GM12873 (cell line): ENCODE data around the gene FAR2.

Experiments used
- TF ChIP-seq, protein P1 (sequence below): IDR thresholded peaks from 2 replicates; pipeline ENCODE4 v1.5.1; 2012; ENCODE audit warnings: low read depth, mild to moderate bottlenecking, moderate library complexity, low read length, control low read depth; ENCODE audit not compliant: insufficient read depth; ENCODE audit errors: missing control alignments

FAR2 gene

DNA sequence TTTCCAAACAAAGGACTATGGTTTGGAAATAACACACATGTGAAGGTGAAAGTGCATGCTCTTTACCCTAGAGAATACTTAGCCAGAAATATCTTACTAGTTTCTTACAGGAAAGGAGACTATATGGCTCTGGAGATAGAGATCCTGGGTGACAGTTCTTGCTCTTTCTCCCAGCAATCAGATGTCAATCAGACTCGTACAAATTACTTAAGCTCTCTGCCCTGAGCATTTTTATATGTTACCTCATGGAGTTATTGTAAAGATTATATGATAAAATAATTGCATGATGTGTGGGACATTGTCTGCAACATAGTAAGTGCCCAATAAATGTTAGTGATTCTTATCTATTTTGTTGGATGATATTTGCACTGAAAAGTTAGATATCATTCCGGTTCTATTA lies 76.8 kb downstream of the FAR2 start:
- TF ChIP-seq, protein P1, sequence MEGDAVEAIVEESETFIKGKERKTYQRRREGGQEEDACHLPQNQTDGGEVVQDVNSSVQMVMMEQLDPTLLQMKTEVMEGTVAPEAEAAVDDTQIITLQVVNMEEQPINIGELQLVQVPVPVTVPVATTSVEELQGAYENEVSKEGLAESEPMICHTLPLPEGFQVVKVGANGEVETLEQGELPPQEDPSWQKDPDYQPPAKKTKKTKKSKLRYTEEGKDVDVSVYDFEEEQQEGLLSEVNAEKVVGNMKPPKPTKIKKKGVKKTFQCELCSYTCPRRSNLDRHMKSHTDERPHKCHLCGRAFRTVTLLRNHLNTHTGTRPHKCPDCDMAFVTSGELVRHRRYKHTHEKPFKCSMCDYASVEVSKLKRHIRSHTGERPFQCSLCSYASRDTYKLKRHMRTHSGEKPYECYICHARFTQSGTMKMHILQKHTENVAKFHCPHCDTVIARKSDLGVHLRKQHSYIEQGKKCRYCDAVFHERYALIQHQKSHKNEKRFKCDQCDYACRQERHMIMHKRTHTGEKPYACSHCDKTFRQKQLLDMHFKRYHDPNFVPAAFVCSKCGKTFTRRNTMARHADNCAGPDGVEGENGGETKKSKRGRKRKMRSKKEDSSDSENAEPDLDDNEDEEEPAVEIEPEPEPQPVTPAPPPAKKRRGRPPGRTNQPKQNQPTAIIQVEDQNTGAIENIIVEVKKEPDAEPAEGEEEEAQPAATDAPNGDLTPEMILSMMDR, result no peak

DNA sequence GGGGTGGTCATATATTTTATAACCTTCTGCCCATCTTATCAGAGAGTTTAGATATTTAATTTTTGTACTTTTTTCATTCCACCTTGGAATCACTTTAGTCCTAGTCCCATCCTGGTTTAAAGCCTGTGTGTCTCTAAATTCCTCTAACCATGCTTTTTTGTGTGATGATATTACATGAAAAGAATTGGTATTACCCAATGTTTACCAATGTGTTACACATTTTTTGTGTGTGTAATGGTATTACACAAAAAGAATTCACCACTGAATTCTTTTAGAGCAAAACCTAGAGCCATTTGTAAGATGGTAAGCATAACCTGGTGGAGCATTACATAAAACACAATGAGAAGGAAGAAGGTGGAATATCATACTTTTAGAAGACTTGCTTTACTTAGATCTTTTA lies 77.5 kb downstream of the FAR2 start:
- TF ChIP-seq, protein P1, result no peak

DNA sequence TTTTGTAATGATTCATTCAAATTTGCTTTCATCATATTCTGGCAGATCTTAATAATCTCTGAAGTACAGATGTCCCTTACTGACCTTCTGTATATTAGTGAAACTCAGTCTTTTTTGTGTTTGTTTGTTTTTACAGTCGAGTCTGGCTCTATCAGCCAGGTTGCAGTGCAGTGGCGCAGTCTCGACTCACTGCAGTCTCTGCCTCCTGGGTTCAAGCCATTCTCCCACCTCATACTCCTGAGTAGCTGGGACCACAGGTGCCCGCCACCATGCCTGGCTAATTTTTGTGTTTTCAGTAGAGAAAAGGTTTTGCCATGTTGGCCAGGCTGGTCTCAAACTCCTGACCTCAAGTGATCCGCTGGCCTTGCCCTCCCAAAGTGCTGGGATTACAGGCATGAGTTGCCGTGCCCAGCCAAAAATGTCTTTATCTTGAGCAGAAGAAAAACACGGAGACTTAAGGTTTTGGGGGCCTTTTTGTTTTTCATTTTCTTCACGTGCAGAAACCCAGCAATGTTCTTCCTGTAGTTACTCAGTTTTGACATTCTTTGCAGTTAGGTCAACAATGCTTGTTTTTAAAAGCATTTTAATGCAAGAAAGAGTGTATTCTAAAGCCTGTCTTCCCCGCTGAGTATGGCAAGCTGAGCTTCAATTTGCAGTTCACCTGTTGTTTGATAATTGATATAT lies 79.5 kb downstream of the FAR2 start:
- TF ChIP-seq, protein P1, result no peak

DNA sequence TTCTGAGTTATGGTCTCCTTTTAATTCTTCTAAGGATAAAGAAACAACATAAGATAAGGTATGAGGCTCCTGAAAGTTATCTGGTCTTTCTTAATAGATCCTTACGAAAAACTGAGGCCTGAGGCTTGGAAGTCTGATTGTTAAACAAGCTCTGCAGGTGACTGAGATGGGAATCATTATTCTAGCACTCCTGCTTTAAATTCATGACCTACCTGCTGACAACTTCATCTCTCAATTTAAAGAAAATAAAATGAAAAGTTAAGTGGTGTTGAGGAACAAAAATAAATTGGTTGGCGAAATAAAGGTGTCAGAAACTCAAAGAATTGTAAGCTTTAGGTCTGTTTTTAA lies 80.1 kb downstream of the FAR2 start:
- TF ChIP-seq, protein P1, result no peak

DNA sequence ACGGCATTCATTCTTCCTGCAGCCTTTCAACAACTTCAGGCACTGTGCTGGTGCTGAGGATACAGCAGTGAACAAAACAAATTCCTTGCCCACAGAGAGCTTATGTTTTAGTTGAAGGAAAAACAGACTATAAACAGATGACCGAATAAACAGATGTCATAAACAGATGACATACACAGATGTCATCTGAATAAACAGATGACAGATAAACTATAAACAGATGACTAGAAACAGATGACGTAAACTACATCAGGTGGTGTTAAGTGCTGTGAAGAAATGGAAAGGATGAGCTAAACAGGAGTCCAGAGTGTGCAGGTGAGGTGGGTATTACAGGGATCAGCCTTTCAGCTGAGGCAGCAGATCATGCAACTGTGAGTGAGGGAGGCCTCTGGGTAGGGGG lies 80.9 kb downstream of the FAR2 start:
- TF ChIP-seq, protein P1, result no peak

DNA sequence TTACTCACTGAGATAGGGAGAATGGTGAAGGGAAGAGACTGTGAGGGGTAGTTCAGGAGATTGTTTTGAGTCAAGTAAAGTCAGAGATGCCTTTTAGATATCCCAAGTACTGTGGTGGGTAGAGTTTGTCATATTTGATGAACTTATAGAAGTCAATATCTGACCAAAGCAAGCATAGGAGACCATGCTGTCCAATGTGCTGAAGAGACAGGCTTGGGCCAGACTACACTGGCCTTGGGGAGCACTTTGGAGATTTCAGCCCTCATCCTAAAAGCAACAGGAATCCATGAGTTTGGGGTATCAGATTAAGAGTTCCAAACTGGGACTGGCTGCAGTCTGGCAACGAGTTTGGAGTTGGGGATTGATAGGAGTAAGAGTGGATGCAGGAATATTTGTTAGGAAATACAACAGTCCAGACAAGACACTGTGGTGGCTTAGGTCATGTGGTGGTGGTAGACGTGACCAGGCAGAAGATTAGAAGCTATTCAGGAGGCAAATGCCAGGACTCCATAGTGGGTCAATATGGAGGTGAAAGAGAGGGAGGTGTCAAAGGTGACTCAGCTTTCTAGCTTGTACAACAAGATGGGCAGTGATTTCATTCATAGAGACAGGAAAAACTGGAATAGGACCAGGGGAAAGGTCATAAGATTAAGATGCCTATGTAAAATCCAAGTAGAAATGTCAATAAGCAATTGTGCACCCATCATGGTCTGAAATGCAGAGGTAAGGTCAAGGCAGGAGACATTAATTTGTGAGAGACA lies 81.9 kb downstream of the FAR2 start:
- TF ChIP-seq, protein P1, result no peak

DNA sequence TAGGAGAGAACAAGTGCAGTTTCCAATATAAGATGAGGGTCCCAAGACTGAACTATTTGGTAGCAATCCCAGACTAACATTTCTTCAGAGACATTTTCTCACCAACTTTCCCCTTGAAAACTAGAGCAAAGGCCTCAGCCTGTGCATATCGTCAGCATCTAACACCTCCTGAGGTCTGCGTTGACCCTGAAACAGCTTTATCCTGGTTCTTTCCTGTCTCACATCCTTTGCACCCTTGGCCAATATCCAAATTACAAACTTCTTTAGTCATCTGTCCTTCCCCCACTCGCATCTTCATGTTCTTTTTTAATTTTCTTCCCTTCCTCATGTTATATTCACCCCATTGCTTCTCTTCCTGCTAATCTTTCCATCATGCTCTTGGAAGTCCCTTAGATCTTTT lies 83.0 kb downstream of the FAR2 start:
- TF ChIP-seq, protein P1, result no peak
